GM19351 (cell line): Measurements from ENCODE around the gene EDAR.

Experiments used
- ATAC-seq: cut with Tn5 transposase; IDR thresholded peaks from one replicate; pipeline ENCODE4 v1.9.1; 2021; ENCODE audit warnings: mild to moderate bottlenecking, moderate library complexity; ENCODE audit not compliant: unreplicated experiment

The EDAR gene

DNA sequence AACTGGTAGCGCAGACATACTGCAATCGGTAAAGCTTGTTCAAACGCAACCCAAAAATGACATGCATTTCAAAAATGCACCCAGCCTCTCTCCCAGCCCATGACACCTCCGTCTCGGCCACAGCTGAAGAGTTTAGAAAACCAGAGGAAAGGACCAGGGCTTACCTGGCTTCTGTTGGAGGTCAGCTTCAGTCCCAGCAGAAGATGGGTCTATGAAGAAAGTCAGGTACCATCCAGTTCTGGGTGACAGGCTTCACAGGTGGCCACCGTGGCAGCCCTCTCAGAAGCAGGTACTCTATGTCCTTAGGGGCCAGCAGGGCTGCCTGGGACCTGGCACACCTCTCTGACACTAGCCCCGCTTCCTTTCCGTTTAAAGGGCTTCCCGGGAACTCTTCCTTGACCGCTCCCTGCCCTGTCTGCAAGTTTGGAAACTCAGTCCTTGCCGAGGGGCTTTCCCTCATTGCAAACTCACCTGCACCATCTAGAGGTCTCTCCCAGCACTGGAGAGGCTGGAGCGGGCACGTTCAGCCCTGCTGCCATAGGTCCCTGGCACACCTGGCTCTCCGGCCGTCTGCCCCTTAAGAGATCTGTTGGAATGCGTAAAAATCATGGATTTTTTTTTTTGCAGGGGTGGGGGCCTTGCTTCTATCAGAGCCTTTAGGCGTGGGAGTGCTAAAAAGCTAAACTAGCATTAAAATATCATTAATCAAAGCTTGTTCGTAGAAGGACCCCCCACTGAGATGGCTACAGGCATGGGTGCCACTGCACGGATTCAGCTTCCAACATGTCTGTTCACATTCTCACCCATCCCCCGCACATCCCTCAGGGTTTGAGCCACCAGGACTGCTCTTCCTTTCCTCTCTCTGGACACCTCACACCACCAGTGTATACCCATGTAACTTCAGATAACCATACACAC lies at the start of gene EDAR:
TSS of gene EDAR (minus strand) at position 425 of the 918 bp plus-strand sequence. CDS start 58,206 bp downstream, outside the sequence.
- ATAC-seq: no peak

DNA sequence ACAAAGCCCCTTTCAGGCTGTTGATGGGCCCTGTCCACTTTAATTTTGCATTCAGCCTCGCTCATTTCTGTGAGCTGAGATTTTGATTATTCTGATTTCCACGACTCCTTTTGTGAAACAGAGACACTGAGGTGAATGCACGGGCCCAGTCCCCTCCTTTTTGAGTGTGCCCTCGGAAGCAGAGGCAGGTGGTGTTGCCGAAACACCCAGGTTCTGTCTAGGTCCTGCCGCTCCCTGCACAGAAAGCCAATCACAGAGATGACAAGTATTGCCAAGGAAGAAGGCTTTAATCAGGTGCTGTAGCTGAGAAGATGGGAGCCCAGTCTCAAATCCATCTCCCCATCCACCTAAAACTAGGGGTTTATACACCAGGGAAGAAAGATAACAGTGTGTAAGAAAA lies 44.2 kb upstream of the EDAR start:
- no peak for ATAC-seq

DNA sequence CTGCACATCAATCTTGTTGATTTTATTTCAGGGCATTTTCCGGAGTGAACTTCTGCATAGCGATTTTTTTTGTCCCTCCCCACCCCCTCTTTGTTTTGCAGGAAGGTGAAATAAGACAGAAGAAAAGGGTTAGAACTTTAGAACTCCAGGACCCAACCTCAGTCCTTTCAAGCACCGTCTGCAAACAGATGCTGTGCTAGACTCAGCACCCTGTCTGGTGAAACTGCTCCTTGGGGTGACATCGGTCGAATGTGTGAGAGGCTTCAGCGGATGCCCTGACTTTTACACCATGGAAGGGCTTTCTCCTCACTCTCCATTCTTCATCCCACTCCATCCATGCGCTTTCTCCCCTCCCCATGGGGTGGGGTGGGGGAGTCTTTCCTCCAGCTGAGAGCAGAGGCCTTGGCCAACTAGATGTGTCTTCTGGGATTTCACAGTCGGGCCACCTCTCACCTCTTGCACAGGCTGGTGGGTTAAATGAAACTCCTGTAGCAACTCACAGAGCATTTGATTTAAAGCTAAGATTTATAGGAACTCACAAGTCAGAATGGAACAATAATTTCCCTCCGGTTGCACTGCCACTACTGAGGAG lies 43.3 kb upstream of the EDAR start:
- ATAC-seq: no peak

DNA sequence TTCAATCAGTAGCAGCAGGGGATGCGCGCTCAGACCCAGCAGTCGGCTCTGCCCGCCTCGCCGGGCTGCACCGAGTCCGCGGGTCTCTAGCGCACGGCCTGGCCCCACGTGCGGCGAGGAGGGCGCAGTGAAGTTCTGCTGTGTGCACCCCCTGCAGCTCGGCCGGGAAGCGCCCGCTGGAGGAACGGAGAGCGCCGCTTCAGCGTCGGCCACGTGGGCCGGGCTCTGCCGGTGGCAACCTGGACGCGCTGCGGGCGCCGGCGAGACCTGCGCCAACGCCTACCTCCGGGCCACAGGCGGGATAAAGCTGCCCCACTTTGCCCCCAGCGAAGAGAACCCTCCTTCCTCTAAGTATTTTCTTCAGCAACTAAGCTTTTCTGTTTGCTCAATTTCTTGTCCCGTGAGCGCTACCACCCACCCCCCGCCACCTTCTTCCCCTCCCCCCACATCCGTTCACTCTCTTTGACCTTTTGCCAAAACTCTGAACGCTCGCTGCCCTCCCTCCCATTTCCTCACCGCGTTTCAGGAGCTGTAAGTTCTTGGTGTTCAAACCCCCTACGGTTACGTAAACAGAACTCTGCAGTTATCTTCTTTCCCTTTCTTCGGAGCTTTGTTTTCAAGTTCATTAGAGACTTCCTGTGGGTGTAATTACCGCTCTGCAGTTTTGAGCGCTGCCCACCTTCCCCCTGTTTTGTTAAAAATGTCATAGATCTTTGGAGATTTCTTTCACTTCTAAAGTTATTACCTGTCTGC lies 42.6 kb upstream of the EDAR start:
- peak; percentile 70 for ATAC-seq

DNA sequence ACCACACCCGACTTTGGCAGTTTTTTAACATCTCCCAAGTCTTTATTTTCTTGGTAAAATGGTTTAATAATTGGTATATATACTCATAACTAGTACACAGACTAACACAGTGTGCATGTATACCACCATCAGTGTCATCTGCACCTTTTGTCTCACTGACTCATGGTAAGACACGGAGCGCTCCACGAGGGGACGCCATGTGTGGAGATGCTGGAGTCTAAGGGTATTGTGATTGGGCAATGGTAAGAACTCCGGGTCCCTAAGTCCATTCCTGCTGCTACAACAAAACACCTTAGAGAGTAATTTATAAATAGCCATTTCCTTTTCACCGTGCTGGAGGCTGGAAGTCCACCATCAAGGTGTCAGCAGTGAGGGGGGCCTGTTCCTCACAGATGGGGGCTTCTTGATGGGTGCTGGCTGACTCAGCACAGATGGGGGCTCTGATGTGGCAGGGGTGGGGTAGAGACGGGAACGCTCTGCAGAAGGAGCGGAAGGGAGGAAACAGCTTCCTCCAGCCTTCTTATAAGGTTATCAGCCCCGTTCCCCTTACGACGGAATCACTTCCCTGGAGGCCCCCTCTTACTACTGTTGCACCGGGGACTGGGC lies 42.0 kb upstream of the EDAR start:
- ATAC-seq: no peak

DNA sequence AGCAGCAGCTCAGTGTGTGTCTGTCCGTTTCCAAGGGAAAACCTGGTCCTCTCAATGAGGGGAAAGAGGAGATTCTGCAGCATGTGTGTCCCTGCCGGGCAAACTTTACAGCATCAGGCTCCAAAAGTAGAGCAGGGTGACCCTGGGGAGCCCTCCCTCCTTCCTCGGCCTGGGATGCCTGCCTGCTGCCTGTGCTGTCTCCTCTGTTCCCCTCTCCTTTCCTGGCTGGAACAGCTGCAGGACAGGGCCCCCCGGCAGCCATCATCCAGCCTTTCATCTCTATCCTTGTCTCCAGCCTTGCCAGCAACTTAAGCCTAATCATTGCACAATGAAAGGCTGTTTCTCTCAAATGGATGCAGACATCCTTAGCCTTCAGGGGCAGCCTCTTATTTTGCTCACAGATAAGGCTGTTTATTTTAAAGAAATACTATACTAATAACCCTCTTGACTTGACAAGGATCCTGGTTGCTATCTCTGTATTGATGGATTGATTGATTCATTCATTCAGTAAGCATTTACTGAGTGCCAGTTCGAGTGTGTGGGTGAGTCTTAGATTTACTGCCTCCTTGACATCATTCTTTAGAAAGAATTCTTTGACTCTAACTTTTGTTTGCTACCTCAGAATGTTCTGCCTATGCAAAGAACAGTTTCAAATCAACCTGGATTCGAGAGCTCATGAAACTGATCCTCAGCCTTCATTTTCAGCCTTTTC lies 40.6 kb upstream of the EDAR start:
- ATAC-seq: no peak

DNA sequence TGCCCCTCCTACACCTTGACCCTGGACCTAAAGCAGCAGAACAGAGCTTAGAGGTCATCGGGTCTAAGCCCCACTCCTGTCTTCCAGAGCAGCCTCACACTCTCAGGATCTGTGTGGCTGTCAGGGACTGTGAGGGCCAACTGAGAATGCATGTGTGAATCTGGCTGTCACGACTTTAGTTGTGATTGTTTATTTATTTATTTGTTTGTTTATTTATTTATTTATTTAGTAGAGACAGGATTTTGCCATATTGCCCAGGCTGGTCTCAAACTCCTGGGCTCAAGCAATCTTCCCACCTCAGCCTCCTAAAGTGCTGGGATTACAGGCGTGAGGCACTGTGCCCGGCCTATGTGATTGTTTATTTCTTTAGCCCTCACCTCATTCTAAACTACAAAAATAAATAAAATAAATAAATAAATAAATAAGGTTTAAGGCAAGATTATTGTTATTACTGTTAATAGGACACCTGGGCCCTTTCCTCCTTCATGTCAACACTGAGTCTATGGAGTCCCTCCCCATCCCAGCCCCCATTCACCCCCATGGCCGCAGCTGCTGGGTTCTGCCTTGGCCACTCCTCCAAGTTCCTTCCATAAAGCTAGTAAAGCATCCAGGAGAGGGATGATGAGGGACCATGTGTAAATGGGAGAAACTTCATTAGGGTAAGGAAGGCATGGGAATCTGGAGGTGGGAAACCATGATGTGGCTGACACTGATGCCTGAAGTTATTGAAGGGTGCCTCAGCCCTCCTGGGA lies 39.9 kb upstream of the EDAR start:
- no peak for ATAC-seq

DNA sequence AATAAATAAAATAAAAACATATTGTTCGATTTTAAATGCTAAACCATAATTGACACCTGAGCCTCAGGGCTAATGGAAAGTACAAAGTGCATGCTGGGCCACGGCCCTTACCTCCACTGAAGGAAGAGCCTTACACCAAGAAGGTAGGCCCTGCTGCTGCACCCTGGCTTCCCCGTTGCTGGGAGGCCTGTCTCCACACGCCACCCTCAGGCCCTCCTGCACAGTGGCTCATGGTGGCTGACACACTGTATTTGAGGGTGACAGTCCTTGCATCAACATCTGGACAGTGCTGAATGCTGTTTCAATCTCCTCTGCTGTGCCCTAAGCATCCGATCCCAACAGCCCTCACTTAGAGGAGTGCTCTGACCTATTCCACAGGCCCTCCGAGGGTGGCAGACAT lies 39.3 kb upstream of the EDAR start:
- no peak for ATAC-seq

DNA sequence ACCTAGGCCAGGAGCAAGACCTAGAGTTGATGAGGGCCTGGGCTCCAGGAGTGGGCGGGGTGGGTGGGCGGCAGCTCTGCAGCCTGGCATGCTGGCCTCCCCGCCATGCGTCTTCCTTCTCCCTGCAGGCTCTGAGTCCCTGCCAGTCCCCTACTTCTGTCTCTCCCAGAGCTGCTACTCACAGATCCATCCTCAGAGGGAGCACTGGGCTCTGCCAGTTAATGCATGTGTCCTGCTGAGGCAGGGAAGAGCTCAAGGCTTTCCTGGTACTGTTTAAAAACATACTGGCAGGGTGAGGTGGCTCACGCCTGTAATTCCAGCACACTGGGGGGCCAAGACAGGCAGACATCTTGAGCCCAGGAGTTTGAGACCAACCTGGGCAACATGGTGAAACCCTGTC lies 38.7 kb upstream of the EDAR start:
- no peak for ATAC-seq

DNA sequence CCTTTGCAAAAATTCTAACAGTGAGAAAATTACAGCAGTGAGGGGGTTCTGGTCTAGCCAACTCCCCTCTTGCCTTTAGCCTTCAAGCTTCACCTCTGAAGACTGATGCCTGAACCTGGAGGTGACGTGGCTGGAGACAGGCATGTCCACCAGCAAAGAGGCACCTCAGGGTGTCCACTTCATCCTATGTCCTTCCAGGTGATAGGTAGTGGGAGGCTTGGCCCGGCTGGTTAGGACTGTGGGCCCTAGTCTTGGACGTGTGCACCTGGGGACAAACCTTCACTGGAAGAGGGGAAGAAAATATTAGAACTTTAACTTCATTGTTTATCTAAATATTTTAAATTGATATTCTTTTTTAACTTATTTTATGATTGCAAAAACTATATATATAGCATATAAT lies 35.5 kb upstream of the EDAR start:
- no peak for ATAC-seq

DNA sequence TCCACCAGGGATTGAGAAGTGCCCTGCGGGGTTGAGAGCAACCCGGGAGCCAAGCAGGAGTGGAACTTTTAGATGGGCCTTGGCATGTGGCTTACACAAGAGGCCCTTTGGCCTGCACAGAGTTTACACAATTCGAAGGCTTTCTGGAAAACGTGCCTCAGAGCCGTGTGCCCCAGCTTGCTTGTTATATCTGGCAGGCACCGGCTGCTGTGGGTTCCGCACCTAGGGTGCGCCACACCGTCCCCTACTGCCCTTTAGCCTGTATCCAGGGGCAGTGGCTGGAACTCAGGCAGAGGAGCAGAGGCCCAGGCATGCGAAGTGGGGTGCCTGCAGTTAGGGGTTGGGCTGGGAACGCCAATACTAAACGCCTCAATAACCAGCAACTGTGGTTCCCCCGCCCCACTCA lies 32.9 kb upstream of the EDAR start:
- no peak for ATAC-seq

DNA sequence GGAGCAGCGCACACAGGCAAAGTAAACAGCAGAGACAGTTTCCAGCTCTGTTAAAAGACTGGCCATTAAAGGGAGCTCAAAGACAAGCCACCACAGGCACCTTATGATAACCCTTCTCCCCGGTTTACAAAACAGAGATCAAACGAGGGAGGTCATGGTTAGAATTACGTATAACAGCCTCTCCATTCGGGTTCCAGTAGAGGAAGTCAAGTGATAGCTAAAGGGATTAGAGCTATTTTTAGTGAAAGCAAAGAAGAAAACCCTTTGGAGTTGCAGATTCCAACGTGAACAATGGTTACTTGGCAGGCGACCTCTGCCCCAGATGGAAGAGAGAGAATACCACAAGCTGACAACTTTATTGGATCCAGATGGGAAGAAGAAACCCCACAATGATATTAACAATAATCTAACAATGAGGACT lies 31.2 kb upstream of the EDAR start:
- ATAC-seq: no peak

DNA sequence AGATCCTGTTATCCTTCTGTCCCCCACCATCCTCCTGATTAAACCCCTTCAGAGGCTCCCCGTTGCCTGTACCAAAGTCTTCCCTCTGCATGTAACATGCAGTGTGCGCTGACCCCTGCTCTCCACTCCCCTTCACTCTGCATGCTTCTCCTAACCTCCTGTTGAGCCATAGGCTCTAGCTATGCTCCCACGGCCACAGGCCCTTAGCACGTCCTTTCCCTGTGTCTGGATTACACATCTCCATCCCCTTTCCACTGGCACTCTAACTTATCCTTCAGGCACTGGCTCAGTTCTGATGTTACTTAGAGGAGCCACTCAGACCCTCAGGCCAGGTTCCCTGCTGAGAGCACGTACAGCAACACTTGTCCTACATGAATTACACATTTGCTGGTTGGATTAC lies 29.4 kb upstream of the EDAR start:
- ATAC-seq: no peak

DNA sequence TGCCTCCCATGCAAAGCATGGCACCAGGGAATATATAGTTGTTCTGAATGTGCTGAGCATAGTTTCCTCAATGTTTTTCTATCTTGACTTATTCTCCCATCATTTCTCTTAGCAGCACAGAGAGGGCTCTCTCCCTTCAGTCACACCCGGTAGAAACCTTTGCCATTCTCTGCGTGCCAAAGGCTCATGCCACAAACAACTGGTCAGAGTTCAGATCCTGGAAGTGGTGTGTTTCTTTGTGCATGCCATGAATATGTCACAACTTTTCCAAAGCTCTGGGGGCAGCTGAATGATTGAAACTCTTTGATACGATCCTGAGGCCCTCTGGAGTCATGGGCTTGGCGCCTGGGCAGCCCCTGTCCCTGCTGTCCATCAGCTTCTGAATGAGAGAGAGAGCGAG lies 28.0 kb upstream of the EDAR start:
- ATAC-seq: no peak

DNA sequence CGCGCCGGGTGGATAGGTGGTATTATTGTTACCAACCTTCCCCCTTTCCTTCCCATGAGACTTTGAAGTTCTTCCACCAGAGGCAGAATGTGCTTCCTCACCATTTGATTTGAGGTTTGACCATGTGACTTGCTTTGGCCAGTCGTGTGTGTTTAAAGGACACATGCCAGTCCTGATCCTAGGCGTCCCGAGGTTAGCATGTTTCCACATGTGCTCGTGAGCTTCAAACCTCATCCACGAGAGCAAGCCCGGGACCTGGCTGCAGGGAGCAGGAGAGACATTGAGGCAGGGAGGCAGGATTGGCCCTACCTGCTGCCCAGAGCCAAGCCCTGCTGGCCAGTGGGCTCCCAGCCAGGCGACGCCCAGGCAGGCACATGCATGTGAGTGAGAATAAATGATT lies 27.4 kb upstream of the EDAR start:
- no peak for ATAC-seq

DNA sequence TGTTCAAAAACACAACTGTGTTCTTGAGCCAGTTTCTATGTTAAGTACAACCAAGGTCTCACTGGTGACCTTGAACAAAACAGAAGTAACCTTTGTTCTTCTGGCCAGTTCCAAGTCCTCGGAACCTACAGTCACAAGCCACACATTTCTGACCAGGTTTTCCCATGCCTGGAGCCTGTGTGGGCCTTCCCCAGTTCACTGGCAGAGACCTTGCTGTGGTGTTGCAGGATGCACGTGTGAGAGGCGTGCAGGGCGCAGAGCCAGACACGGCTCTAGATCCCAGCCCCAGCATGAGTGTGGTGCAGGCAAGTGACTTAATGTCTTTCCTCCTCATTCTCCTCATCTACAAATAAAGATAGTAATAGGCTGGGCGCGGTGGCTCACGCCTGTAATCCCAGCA lies 25.5 kb upstream of the EDAR start:
- no peak for ATAC-seq

DNA sequence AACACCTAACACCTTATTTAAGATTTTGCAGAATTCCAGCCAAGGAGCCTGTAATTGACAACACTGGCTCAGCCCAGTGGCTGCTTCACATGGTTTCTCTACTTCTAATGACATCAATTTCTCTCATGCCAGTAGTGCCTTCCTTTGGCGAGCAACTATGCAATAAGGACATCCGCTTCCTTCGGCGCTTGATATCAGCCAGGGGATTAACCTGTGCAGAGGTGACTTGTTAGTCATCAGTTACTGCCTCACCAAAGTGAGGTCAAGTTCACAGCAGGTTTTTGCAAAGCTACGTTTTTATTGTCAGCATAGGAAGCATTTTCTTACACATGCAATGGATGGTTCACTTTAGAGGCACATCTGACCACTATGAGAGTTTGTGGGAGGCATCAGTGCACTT lies 24.0 kb upstream of the EDAR start:
- no peak for ATAC-seq

DNA sequence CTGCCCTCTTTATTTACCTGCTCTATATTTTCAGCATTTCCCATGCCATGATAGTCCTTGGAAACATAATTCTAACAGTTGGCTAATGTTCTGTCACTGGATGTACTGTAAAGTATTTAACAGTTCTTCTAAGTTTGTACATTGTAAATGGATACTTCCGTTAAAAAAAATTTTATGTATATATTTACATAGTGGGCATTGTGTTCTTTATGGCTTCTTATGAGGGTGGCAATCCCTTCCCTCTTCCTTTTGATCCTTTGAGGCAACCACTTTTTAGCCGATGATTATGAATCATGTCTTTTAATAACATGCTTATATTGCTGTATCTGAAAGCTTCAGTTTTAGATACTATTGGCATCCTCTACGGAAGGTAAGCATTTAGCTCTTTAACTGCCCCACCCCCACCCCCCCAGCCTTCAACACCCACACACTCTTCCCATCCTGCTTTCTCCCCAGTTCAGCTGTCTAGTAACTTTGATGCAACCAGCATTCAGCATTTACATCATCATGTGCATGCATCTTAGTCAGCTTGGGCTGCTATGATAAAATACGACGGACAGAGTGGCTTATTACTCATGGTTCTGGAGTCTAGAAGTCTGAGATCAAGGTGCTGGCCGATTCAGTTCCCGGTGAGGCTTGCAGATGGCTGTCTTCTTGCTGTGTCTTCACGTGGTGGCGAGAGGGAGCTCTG lies 21.0 kb upstream of the EDAR start:
- no peak for ATAC-seq

DNA sequence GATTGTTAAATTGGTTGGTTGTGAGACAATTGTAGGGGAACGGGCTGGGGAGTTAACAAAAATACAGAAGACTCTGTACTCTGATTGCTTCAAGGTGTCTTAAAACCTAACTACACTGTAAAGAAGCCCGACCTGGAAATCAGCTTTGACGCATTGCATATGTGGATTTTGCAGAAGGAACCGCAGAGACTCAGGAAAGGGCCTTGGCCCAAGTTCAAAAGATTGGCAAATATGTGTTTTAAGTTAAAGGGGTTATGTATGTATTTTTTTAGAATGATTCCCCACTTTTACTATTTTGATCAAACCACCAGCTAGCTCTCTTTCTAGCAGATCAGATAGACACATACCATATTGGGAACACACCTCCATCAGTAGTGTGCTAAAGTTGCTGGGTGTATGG lies 18.0 kb upstream of the EDAR start:
- ATAC-seq: no peak
